ENCODE data around the gene WDR76.

WDR76 gene

DNA sequence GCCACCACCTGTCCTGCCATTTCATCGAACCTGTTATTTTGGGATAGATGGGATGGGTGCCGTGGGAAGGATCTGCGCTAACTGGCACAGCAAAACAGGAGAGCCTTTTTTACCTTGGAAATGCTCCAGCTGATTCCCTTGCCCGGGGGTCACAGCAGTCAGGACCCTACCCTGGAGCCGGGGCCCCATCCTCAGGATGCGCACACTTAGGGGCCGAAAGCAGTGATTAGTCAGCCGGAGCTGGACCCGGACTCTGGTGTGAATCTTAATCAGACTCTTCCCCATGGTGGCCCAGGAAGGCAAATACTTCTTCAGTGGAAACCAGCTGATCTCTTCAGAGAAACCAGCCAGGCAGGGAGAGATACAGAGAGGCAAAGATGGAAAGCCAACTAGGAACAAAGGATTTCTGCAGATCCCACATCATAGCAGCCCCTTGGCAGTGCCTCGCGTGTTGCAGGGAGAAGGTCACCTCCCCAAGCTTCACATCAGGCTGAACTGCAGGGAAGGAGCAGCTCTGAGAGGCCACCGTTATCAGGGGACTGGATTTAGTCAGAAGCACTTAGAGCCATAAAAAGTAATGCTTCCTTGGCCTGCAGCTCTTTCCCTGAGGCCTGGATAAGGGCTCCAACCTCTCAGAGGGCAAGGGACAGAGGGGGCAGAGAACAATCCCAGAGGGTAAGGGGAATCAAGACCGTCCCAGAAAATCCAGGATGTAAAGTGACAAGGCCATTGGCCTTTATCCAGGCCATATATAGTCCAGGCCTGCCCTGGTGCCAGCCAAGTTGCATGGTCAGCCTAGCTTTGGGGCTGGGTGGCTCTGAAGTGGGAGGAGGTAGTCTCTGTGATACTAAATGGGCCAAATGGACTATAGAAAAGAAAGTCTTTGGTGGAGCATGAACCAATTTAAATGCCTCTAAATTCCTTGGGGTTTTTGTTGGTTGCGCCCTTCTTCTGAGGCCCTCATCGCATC, 52.9 kb downstream of the WDR76 start:
- DNase-seq, result no peak

GRCh38 chr15:43880406-43881194, 53.8 kb downstream of the WDR76 start:
- DNase-seq, result no peak

DNA sequence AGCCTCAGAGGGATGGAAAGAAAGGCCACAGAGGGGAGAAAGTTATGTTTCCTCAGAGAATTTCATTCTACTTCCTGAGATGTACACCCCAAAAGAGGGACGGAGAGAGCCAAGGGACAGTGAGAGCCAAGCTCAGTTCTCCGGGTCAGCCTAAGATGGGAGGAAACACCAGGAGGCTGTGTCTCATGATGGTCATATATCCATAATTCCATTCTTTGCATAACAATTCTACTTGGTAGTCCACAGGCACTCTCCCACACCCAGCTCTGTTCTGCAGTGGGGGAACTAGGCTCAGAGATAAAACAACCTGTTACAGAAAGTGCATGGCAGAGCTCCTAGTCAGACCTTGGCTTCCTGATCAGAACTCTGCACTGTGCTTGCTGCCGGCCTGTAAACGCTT, 54.4 kb downstream of the WDR76 start:
- DNase-seq, result no peak

GRCh38 chr15:43881944-43882343, 55.1 kb downstream of the WDR76 start:
- DNase-seq, result no peak

- DNase-seq, result no peak
Measured at GRCh38 chr15:43883571-43883970, 56.8 kb downstream of the WDR76 start.

DNA sequence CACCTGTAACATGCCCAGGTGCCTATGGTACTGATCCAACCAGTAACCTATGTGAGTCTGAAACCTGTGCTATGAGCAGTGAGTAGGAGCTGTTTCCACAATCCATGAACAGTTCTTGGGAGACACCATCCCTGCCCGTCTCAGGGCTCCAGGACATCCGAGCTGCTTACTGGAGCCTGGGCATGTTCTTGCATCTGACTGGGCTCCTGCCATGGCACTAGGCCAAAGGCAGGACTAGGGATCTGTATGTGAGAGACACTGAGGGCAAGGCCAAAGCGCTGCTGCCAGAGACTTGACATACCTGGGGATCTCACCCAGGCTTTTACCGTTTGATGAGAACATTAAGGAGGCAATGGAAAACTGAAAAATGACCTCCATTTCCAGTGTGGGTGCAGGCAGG, 59.8 kb downstream of the WDR76 start:
- DNase-seq, result no peak

DNA sequence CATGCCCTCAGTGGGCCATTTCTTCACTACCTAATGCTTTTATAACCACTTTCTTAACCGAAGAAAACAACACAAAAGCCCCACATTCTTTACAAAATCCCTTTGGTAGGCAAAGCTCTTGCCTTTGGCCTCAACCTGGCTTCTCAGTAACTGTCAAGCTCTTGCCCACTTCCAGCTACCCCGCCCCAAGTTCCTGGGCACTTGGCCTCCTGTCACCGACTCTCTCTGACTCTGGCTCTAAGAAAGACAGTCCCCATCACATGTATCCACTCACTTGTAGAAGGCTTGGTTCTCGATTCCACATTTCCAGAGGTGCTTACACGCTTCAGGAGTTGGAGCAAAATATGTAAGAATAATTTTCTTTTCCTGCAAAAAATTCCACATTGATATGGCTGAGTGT, 61.1 kb downstream of the WDR76 start:
- no peak for DNase-seq

DNA sequence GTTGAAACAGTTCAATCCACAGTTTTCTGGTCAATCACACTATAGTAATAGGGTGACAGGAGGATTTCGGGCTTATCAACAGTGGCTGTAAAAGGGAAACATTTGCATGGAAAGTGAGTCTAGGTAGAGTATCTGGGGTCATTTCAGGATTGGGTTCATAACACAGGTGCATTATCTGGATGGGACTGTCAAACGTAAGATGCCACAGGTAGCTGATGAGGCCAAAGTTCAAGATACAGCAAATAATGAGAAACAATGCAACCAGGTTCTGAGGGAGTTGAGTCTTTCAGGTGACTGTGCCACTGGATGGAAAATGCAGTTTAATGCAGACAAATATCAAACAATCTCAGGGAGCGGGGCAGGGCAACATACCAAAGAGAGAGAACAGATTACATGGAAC, 62.2 kb downstream of the WDR76 start:
- DNase-seq, result no peak

- DNase-seq, result no peak
Measured at GRCh38 chr15:43893956-43894355, 67.2 kb downstream of the WDR76 start.

GRCh38 chr15:43895586-43895985, 68.8 kb downstream of the WDR76 start:
- DNase-seq, result no peak

GRCh38 chr15:43896543-43896942, 69.7 kb downstream of the WDR76 start:
- no peak for DNase-seq

GRCh38 chr15:43898891-43899290, 72.1 kb downstream of the WDR76 start:
- DNase-seq, result no peak

DNA sequence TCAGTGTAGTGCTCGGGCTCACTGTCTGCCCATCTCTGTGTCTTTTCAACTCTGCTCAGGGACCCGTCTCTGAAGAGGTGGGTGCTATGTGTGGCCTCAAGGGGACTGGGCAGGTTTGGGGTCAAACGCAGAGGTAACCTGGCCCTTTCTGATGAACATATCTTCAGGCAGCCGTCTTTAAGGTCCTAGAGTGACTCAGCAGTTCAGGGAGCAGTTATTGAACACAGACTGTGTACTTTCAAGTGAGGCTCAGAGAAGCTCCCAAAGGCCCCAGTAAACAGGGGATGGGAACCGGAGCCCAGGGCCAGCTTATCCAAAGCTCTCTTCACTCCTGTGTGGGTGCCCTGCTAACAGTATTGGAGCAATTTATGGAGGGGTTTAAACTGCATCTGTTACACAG, 73.1 kb downstream of the WDR76 start:
- no peak for DNase-seq

DNA sequence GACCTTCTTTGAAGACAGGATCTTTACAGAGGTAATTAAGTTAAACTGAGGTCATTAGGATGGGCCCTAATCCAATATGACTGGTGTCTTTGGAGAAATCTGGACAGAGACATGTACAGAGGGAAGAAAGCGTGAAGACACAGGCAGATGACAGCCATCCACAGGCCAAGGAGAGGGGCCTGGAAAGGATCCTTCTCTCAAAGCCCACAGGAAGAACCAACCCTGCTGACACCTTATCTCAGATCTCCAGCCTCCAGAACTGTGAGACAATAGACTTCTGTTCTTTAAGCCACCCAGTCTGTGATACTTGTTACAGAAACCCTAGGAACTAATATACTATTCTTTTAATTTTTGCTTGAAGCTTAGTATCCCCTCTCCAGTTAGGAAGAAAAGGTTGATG, 74.2 kb downstream of the WDR76 start:
- DNase-seq, result no peak

- no peak for DNase-seq
Measured at GRCh38 chr15:43901495-43901894, 74.7 kb downstream of the WDR76 start.

GRCh38 chr15:43903864-43904290, 77.1 kb downstream of the WDR76 start:
- no peak for DNase-seq

DNA sequence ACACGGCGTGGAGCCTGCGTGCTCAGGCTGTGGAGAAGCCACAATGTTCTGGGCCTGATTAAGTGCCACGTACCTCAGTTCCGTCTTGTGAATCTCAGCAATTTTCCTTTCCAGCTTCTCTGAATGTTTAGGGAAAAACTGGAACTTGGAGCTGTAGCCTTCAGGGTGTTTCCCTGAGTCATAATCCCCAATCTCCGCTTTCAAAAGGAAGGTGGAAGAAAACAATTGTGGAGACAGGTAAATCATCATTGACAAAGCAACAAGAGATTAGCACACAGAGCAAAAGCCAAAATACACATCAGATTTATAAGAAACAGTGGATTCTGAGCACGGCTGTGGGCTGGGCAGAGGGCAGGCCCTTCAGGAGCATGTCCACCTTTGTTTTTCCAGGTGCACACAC, 79.0 kb downstream of the WDR76 start:
- DNase-seq, result no peak

DNA sequence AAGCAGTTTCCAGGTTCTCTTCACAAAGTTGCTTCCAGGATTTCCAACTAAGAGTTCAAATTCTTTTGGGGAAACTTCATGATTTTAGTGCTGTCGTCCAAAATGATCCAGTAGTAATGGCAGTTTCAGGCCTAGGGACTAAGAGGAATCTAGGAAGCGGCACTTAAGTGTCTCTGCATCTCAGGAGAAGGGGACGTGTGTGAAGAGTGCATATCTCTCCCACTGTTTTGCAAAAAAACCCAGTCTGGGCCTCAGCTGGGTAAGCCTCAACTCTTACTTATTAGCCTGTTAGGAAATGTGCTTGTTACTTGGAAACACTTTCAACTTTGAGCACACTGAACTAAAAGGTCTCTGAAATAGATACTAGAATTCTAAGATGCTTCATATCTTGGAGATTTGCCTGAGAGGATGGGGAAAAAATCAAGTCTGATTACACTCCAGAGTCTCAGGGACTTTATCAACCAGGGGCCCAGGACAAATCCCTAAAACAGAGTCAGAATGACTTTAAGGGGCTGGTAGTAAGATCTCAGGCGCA, 81.8 kb downstream of the WDR76 start:
- no peak for DNase-seq

DNA sequence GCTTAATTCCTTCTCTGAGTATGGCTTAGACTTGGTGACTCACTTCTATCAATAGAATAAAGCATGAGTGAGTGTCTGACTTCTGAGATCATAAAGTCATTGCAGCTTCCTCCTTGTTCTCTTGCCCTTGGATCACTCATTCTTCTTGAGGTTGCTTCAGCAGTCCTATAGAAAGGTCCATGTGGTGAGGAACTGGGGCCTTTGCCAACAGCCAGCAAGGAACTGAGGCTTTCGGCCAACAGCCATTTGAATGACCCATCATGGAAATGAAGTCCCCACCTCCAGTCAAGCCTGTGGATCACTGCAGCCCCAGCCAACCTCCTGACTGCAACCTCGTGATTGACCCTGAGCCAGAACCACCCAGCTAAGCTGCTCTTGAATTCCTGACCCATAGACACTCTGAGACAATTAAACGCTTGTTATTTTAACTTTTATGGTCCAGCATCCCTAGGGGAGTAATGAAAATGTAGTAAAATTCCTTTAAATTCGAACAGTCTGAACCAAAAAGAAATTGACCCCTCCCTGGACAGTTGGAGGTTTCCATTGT, 84.5 kb downstream of the WDR76 start:
- no peak for DNase-seq

DNA sequence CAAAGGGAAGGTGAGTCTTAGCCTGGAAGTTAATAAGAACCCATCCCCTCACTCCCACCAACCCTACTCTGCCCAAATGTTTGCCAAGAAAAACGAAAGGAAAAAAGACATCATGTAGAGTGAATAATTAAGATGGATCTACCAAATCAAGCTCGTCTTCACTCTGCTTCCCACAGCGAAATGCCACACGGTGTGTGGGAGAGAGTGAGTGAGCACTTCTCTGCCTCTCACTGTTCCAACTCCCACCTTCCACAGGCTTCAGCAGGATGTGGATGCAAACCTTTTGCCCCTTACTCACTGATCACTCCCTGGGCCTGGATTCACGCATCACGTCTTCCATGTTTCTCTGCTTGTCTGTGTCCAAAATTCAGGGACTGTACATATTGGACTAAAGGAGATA, 85.4 kb downstream of the WDR76 start:
- no peak for DNase-seq

- DNase-seq, result no peak
Measured at GRCh38 chr15:43913026-43913780, 86.4 kb downstream of the WDR76 start.

DNA sequence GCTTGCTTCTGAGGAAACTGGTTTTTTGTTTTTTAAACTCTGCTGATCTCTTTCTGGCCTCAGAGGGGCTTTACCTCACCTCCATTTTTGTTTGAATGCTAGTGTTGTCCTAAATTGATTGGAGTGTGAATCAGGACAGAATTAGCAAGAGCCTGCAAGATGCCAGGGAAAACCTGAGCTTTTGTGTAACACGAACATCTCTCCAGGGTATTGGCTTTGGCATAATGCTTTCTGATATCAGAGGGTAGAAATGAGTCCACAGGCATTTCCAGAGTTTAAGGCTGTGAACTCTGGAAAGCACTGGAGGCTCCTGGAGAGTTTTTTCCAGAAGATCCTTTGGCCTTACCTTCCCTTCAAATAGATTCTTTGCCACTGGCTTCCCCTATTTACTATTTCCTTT, 87.1 kb downstream of the WDR76 start:
- no peak for DNase-seq
